Fibroblast of pulmonary artery (primary cell): ENCODE measurements around the gene LMX1B.

Source experiments
- DNase-seq: peaks from one replicate; pipeline ENCODE4 v3.0.0-alpha.2; 2010; ENCODE audit warnings: low read depth
- H3K4me3 ChIP-seq: replicated peaks from 2 replicates; pipeline ENCODE4 v1.5.1; 2011; ENCODE audit warnings: low read depth, mild to moderate bottlenecking, control low read depth, low read length, moderate library complexity
- CTCF ChIP-seq: IDR thresholded peaks from 2 replicates; pipeline ENCODE4 v1.5.1; 2011; ENCODE audit warnings: mild to moderate bottlenecking, control low read depth, low read length, inconsistent platforms; ENCODE audit errors: missing control alignments

LMX1B gene

GRCh38 chr9:126719618-126720031, 105.9 kb downstream of the LMX1B start:
- no peak for TF ChIP-seq CTCF
- no peak overlapping the region for H3K4me3 ChIP-seq
- DNase-seq, result peak; percentile 61

- no peak for TF ChIP-seq CTCF
- no peak for DNase-seq
- no peak overlapping the region for H3K4me3 ChIP-seq
These were observed 106.3 kb downstream of the LMX1B start for GRCh38 chr9:126720036-126720435.

GRCh38 chr9:126720661-126721563, 107.2 kb downstream of the LMX1B start:
- DNase-seq, result no peak

GRCh38 chr9:126721564-126721981, 107.8 kb downstream of the LMX1B start:
- H3K4me3 ChIP-seq, result no peak overlapping the region
- TF ChIP-seq CTCF, result no peak
- DNase-seq, result no peak

More at GRCh38 chr9:126720661-126721563, 107.2 kb downstream of the LMX1B start:
- no peak for TF ChIP-seq CTCF
- H3K4me3 ChIP-seq, result no peak overlapping the region

GRCh38 chr9:126722252-126722921, 108.7 kb downstream of the LMX1B start:
- peak overlapping the region; percentile 43 for H3K4me3 ChIP-seq
- TF ChIP-seq CTCF, result no peak
- peak; percentile 19 for DNase-seq

- DNase-seq, result no peak
- H3K4me3 ChIP-seq, result peak overlapping the region; percentile 43
These were observed 109.4 kb downstream of the LMX1B start for GRCh38 chr9:126722922-126723806.

More at GRCh38 chr9:126722922-126723806, 109.4 kb downstream of the LMX1B start:
- no peak for TF ChIP-seq CTCF
